Loucy (cell line): ENCODE data around the gene FAM219A.

Experiments
- H2AFZ ChIP-seq: fragments of 200-600 bp; sonication (generic); 2 replicates; pipeline ENCODE4 v1.6.0; 2016; ENCODE audit warnings: antibody characterized with exemption, mild to moderate bottlenecking, low read length, moderate library complexity
- H3F3A ChIP-seq: fragments of 200-600 bp; 2 replicates; pipeline ENCODE4 v1.6.0; 2016; ENCODE audit warnings: antibody characterized with exemption, low read depth, mild to moderate bottlenecking
- H3K27me3 ChIP-seq: fragments of 200-600 bp; sonication (generic); 2 replicates; pipeline ENCODE4 v1.6.1; 2014; ENCODE audit warnings: low read length, mild to moderate bottlenecking; ENCODE audit not compliant: insufficient read depth, poor library complexity, severe bottlenecking
- H3K36me3 ChIP-seq: fragments of 200-600 bp; sonication (generic); 2 replicates; pipeline ENCODE4 v1.6.1; 2016; ENCODE audit warnings: low read length; ENCODE audit not compliant: insufficient read depth
- H3K4me1 ChIP-seq: fragments of 200-600 bp; sonication (generic); 2 replicates; pipeline ENCODE4 v1.5.1; 2014; ENCODE audit warnings: low read length, mild to moderate bottlenecking; ENCODE audit not compliant: insufficient read depth, poor library complexity, severe bottlenecking
- H3K4me2 ChIP-seq: fragments of 200-600 bp; sonication (generic); 2 replicates; pipeline ENCODE4 v1.6.0; 2014; ENCODE audit warnings: antibody characterized with exemption, low read length, low read depth, mild to moderate bottlenecking; ENCODE audit not compliant: poor library complexity, severe bottlenecking
- H3K4me3 ChIP-seq: fragments of 200-600 bp; sonication (generic); 2 replicates; pipeline ENCODE4 v1.5.1; 2014; ENCODE audit warnings: low read length, mild to moderate bottlenecking, mixed read lengths; ENCODE audit not compliant: poor library complexity, severe bottlenecking
- H3K79me2 ChIP-seq: fragments of 200-600 bp; sonication (generic); 2 replicates; pipeline ENCODE4 v1.6.1; 2014; ENCODE audit warnings: low read length; ENCODE audit not compliant: insufficient read depth
- H3K9ac ChIP-seq: fragments of 200-600 bp; sonication (generic); 2 replicates; pipeline ENCODE4 v1.6.0; 2014; ENCODE audit warnings: mild to moderate bottlenecking, low read depth, low read length, moderate library complexity; ENCODE audit not compliant: poor library complexity, severe bottlenecking
- H3K9me2 ChIP-seq: fragments of 200-600 bp; sonication (generic); replicated peaks from 2 replicates; pipeline ENCODE4 v1.6.1; 2016; ENCODE audit warnings: low read depth, low read length, mixed read lengths
- H3K9me3 ChIP-seq: fragments of 200-600 bp; sonication (generic); 2 replicates; pipeline ENCODE4 v1.6.1; 2014; ENCODE audit warnings: mild to moderate bottlenecking, antibody characterized with exemption, low read length, low read depth; ENCODE audit not compliant: insufficient read depth
- H4K20me1 ChIP-seq: fragments of 200-600 bp; sonication (generic); 2 replicates; pipeline ENCODE4 v1.6.0; 2014; ENCODE audit warnings: antibody characterized with exemption, low read length, mild to moderate bottlenecking; ENCODE audit not compliant: insufficient read depth, poor library complexity, severe bottlenecking
- EZH2phosphoT487 ChIP-seq: fragments of 200-600 bp; IDR thresholded peaks from 2 replicates; pipeline ENCODE4 v1.6.1; 2018; ENCODE audit warnings: antibody characterized with exemption, mild to moderate bottlenecking, moderate library complexity, borderline replicate concordance
- TF ChIP-seq, protein P1 (sequence below): fragments of 200-600 bp; sonication (generic); conservative IDR thresholded peaks from 2 replicates; pipeline ENCODE4 v1.5.1; 2014; ENCODE audit warnings: mild to moderate bottlenecking, antibody characterized with exemption, low read length

FAM219A gene

DNA sequence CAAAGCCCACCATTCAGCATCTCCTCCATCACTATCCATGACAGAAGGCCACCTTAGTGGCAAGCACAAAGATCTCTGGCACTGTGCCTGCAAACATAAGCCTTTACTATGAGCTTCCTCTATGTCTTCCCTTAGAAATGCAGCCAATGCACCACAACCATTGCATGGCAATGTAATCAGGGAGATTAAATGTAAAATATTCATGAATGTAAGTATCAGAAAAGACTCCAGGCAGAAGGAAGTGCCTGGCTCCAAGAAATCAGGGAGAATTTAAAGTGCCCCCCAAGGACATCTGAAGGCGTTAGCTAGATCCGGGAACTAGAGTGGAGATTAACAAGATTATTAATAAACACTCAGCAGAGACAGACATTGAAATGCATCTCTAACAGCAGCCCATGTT, 49.2 kb downstream of the FAM219A start:
- Histone ChIP-seq H3K4me2 (no peak overlapping the region), H3K27me3 (no peaks in the 10 kb centered on the region), H3F3A (no peaks in the 10 kb centered on the region), H3K79me2 (no peaks in the 10 kb centered on the region), H4K20me1 (peaks cover 3% of the 10 kb centered on the region), H3K4me3 (no peak overlapping the region), H2AFZ (no peak overlapping the region), H3K36me3 (no peaks in the 10 kb centered on the region), H3K4me1 (no peaks in the 10 kb centered on the region), H3K9me2 (no peaks in the 10 kb centered on the region), H3K9ac (no peak overlapping the region), H3K9me3 (no peaks in the 10 kb centered on the region)
- TF ChIP-seq, protein P1, sequence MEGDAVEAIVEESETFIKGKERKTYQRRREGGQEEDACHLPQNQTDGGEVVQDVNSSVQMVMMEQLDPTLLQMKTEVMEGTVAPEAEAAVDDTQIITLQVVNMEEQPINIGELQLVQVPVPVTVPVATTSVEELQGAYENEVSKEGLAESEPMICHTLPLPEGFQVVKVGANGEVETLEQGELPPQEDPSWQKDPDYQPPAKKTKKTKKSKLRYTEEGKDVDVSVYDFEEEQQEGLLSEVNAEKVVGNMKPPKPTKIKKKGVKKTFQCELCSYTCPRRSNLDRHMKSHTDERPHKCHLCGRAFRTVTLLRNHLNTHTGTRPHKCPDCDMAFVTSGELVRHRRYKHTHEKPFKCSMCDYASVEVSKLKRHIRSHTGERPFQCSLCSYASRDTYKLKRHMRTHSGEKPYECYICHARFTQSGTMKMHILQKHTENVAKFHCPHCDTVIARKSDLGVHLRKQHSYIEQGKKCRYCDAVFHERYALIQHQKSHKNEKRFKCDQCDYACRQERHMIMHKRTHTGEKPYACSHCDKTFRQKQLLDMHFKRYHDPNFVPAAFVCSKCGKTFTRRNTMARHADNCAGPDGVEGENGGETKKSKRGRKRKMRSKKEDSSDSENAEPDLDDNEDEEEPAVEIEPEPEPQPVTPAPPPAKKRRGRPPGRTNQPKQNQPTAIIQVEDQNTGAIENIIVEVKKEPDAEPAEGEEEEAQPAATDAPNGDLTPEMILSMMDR, result no peak
- TF ChIP-seq EZH2phosphoT487, result no peak

DNA sequence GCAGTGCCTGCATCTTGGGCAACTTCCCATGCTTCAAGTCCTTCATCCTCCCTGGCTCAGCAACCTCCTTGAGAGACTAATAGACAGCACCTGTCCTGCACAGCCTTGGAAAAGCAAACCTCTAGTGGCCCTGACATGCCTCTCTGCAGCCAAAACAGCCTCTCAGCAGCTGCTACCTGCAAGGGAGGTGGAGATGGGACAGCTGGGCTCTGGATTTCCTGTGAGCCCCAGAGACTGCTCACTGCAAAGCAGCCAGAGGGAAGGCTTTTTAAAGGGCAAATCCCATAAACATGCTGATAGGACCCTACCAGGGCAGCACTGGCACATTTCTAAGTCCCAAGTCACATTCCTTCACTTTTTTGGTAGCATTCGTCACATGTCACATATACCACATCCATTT, 50.2 kb downstream of the FAM219A start:
- TF ChIP-seq, protein P1, result no peak
- TF ChIP-seq EZH2phosphoT487, result no peak
- no peaks in the 10 kb centered on the region for H3K36me3 ChIP-seq
- no peaks in the 10 kb centered on the region for H3K9me3 ChIP-seq
- H3K9me2 ChIP-seq, result no peaks in the 10 kb centered on the region
- no peak overlapping the region for H3K9ac ChIP-seq
- no peaks in the 10 kb centered on the region for H3K4me1 ChIP-seq
- H3K79me2 ChIP-seq, result no peaks in the 10 kb centered on the region
- H4K20me1 ChIP-seq, result peaks cover 3% of the 10 kb centered on the region
- H3K4me3 ChIP-seq, result no peak overlapping the region
- H2AFZ ChIP-seq, result no peak overlapping the region
- no peak overlapping the region for H3K4me2 ChIP-seq
- H3K27me3 ChIP-seq, result no peaks in the 10 kb centered on the region
- no peaks in the 10 kb centered on the region for H3F3A ChIP-seq

DNA sequence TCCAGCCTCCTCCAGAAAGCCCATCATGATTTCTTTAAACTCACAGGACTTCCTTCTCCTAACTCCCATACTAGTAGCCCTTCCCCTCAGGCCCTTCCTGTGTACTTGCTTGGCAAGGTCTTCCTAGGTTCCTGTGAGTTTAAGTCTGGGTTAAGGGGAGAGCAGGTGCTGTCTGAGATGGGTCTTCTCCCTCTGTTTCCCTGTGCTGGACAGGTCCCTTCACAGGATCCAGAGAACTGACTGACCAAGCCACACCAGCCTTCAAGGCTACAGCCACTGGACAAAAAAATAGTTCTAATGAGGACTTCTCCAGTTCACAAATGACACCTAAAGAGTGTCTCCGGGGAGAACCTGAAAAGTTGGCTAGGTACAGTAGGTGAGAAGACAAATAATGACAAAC, 52.2 kb downstream of the FAM219A start:
- no peaks in the 10 kb centered on the region for H3K9me2 ChIP-seq
- H3K79me2 ChIP-seq, result no peaks in the 10 kb centered on the region
- no peak overlapping the region for H3K9ac ChIP-seq
- H3K4me1 ChIP-seq, result no peaks in the 10 kb centered on the region
- H3K4me2 ChIP-seq, result no peak overlapping the region
- no peak overlapping the region for H3K4me3 ChIP-seq
- H4K20me1 ChIP-seq, result no peaks in the 10 kb centered on the region
- H2AFZ ChIP-seq, result no peak overlapping the region
- TF ChIP-seq, protein P1, result no peak
- no peak for TF ChIP-seq EZH2phosphoT487
- H3F3A ChIP-seq, result no peaks in the 10 kb centered on the region
- no peaks in the 10 kb centered on the region for H3K27me3 ChIP-seq
- no peaks in the 10 kb centered on the region for H3K9me3 ChIP-seq
- no peaks in the 10 kb centered on the region for H3K36me3 ChIP-seq
